ENCODE measurements around the gene KCNAB2. TPM values are rescaled to one million over a fixed set of nuclear protein-coding genes. Genes with fewer than 3 reads are reported as not detected.

KCNAB2 gene
- 4.6 TPM for polyA plus RNA-seq (2013, experiment 1 of 2; ENCODE audit: insufficient read length)
- polyA plus RNA-seq (2013, experiment 2 of 2; ENCODE audit: insufficient read length) = 4.1 TPM

DNA sequence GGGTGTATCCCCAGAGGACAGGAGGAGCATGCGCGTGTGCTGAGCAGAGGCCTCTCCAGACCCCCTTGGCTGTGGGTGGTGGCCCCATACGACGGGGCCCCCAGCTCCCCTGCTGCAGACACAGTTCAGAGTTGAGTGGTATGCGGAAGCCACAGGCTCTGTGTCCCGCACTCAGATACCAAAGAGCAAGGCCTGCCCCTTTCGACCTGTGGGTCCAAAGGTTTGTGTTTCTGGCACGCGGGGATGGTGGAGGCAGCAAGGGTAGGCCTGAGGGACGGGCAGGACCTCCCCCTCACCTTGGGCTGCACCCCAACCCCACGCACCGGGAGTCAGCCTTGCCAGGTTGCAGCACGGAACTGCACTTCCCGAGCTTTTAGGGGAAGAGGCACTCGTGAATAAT lies at the start of gene KCNAB2:
TSS of gene KCNAB2 (plus strand) at position 328 of the 400 bp plus-strand sequence. CDS start 5,649 bp downstream, outside the sequence.
- no peak for DNase-seq

DNA sequence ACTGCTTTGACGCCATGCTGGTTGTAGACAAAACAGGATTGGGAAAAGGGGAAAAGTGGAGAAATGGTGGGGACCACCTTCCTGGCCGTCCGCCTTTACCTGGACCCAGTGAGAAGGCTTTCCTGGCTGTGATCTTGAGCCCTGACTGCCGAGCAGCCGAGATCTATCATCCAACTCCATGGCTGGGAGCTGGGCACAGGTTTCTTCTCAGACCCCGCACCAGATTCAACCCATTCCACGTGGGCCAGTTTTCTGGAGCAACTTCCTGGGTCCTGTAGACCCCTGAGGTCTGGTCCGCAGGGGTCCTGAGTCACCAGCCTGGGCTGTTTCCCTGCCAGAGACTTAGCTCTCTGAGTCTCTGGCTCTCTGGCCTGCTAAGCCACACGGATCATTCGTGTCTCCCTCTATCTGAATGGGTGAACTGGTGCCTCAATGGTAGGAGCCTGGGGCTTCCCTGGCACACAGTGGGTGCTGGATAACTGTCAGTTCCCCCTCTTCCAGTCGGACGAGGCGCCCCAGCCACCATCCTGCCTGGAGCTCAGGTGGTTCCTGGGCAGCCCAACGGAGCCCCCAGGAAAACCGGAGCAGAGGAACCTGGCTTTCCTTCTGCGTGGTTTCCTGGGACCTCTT lies 48.9 kb upstream of the KCNAB2 start:
- DNase-seq = no peak

DNA sequence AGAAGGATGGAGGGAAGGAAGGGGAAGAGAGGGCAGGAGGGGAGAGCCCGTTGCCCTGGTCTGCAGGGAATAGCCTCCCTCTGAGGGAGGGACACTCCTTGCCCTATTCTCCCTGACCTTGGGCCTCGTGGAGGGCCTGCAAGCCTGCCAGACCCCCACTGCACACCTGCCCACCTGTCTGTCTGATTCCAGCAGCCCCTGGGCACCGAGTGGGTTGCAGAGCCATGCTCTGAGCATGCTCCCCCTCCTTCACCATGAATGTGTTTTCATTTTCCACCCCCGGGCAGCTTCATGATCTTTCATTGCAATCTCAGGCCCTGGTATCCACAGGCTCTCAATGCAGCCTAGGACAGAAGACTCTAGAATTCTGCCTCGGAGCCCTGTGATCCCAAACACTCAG lies 48.4 kb upstream of the KCNAB2 start:
- DNase-seq = no peak

DNA sequence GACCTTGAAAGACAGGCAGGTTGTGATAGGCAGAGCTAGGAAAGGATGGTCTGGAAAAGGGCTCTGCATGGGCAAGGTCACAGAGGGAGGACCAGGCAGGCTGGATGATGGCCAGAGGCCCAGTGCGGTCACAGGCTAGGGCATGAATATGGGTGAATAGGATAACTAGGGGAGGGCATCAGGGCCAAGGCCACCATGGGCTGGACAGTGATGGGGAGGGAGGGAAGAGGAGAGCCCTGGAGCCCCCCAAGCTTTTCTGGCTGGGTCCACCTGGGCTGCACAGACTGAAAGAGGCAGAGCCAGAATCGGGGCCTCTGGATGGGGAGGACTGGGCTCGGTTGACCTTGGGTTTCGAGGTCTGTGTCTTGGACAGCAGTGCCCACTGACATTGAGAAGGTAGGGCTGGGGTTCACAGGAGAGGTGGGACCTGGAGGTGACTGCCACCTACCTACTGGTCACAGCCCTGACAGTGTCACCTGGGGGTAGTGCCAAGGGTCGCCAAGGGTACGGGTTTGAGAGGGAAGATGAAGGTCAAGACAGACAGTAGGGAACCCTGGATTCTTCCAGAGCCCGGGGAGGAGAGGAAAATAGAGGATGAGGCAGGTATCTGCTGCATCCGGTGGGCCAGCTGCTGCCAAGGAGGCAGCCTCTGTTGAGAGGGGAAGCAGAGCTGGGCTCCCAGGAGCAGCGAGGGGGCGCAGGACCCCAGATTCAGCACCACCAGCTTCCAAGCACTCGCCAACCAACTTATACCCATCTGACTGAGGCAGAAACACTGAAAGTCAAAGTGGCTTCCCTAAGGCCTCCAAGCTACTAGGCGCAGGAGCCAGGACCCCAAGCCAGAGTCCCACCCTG lies 47.4 kb upstream of the KCNAB2 start:
- DNase-seq = no peak

DNA sequence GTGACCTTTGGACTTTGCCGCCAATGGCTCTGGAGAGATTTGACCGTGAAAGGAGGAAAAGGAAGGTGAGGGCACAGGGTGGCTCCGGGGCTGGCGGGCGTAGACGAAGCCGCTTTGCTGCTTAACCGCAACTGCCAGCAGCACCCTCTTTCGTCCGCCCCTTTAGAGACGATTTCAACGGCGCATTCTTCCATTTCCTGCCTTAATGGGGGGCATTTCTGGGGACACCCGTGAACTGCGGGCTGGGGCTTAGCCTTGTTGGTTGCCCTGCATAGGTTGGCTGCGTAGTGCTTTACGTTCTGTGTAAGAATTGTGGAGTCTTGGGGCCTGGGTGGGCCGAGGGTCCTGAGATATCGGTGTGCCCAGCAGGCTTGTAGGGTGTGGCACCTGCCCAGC lies 46.8 kb upstream of the KCNAB2 start:
- no peak for DNase-seq

DNA sequence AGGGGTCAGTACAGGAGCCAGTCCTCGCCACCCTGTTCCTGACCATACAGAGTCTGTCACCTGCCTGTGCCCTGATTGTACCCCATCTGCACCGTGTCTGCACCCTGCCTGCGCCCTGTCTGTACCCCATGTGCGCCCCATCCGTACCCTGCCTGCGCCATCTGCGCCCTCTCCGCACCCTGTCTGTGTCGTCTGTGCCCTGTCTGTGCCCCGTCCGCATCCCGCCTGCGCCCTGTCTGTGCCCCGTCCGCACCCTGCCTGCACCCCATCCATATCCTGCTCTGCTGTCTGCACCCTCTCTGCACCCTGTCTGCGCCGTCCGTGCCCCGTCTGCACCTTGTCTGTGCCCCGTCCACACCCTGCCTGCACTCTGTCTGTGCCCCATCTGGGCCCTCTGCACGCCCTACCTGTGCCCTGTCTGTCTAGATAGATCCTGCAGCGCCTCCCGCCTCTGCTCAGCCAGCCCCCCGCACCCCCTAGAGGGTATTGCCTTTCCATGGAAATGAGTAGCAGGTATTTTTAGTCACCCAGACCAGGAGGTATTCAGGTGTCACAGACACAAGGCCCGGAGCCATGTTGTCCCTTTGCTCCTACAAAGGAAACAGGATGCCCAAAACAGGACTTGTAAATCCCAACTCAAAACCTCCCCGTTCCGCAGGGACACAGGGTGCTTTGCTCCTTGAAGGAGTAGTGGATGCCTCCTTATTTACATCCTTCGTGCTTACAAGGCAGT lies 45.8 kb upstream of the KCNAB2 start:
- no peak for DNase-seq

DNA sequence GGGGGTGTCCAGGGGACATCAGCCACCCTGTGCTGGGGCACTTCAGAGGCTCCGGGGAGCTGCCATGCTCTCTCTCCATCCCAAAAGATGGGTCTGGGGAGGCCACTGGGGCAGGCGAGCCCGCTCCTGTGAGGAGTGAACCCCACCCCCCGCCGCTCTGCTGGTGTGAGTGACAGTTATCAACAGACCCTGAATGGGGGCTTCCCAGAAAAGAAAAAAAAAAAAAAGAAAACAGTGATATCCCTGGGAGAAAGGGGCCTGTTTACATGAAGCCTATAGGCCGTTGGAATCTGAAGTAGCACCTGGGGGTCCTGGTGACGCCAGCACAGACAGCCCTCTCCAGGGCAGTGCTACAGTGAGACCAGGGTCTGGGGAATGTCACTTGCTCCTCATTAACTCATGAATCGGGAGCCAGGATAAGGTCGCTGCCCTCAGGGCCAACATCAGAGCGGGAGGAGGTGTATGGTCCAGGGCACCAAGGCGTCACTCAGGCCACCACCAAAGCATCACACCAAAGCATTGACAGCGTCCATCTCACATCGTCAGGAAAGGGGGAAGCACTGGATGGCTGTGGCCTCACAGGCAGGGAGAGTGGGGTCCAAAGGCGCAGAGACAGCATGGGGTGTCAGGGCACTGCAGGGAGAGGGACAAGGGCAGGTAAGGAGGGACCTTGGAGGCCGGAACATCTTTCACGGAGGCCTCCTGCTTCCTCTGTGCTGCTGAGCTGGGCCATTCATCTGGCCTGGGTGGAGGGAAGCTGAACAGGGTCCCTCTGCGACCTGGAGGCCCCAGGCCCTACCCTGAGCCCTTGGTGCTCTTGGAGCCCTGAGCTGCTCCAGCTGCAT lies 45.0 kb upstream of the KCNAB2 start:
- no peak for DNase-seq

DNA sequence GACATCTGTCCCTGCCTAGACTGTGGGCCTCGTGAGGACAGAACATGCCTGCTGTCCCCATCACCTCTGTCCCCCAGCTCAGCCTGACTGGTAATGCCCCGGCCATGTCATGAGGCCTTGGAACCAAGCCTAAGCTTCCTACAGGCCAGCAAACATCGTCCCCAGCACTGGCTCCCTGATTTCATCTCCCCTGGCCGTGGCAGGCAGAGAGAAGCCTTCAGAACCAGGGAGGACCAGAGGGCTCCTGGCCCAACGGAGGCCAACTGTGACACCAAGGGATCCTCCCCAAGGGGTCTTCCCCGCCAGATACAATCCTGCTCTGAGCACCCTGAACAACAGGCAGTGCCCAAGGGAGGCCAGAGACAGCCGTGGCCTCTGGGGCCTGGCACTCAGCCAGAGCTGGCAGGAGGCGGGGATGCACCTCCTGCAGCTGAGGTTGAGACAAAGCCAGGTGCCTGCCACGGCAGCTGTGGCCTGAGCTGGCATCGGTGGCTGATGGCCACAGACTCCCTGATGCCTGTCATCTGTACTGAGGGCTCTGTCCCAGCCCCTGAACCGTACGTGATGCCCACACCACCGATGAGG lies 43.6 kb upstream of the KCNAB2 start:
- DNase-seq = no peak

DNA sequence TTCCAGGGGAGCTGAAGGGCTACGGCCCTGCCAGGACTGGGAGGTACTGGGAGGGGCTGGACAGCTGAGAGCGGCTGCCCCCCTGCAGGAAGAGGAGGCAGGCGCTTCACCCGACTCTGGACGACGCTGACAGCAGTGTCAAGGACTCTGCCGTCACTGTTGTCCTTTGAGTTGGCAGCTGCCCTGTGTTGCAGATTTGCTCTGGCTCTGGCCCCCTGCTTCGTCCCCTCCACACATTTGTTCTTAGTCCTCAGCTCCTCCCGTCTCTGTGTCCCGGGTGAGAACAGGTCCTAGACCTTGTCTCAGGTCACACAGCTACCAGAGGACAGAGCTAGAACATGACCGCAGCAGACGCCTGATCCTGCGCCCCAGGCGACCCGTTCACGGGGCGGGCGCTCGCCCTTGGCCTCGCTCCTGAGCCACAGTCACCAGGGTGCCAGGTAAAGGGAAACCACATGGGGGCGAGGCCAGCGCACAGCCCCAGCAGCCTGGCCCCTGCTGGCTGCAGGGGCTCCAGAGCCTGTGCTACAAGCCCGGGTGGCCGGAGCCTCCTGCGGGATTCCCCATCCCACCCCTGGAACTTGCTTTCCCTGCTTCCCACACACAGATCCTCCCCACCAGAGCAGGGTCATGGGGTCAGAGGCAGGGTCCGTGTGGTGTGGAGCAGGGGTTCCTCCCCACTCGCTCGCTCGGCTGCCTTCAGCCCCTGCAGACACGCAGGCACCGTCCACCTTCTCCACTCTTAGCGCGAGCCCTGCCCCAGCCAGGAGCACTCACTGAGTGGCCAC lies 42.8 kb upstream of the KCNAB2 start:
- no peak for DNase-seq

DNA sequence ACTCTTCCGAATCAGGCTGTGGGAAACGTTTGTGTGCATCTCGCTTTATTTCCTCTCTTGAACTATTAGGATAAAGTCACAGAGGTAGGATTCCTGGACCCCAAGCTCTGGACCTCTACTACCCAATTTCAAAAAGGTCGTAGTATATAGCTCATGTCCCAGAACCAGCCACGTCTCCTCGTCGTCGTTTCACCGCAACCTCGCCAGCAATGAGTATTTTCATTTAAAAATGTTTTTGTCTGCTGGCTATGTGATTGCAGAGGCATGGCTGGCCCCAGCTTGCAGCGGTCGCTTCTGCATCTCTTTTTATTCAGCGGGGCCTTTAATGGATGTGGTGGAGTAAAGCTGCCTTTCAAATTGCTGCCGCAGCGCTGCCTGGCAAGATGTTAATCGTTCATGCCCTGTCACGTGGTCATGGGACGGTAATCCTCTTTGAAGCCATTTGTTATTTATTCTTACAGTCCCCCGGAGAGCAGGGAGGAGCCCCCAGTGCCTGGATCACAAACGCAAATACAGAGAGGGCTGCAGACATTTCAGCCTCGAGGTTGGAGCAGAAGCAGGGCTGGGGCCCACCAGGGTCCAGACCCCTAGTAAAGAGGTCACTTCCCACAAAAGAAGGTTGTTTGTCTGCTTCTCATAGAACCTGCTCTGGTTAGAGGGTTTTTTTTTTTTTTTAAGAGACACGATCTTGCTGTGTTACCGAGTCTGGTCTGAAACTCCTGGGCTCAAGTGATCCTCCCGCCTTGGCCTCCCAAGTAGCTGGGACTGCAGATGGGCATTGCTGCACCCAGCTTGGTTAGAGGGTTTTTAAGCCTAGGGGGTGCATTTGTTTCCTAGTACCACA lies 41.9 kb upstream of the KCNAB2 start:
- peak; percentile 12 for DNase-seq

DNA sequence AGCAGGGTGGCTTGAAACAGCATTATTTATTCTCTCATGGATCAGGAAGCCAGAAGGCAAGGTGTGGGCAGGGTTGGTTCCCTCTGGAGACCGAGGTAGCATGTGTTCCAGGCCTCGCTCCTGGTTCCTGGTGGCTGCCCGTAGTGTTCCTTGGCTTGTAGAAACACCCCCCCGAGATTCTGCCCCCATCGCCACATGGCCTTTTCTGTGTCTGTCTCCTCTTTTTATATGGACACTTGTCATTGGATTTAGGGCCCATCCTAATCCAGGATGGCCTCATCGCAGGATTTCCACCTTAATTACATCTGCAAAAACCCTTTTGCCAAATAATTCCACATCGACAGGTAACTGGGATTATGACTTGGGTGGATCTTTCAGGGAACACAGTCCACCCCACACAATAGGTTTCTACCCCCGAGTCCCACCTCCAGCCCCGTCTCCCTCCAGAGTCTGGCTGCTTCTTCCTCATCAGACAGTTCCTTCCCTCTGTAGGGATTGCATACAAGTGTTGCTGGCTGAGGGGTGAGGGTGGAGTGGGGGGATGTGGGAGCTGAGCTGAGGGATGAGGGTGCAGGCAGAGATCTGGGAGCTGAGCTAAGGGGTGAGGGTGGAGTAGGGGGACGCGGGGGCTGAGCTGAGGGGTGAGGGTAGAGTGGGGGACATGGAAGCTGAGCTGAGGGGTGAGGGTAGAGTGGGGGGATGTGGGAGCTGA lies 41.1 kb upstream of the KCNAB2 start:
- no peak for DNase-seq

DNA sequence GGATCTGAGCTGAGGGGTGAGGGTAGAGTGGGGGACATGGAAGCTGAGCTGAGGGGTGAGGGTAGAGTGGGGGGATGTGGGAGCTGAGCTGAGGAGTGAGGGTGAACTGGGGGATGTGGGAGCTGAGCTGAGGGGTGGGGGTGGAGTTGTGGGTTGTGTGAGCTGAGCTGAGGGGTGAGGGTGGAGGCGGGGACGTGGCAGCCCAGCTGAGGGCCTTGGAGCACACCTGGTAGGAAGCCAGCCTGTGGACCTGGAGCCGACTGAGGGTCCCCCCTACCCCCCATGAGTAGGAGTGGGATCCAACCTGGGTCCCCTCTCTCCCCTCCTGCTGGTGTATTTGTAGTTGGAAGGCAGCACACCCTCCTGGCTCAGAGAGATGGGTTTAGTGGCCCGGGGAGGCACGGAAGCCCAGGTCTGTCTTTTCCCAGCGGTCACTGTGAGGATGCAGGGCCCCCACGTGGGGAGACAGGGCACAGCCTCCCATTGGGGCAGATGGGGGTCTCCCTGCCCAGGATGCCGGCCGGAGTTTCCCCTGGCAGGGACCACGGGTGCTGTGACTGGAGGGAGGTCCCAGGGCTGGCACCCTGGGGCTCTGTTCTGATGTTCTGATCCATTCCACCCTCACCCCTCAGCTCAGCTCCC lies 40.3 kb upstream of the KCNAB2 start:
- DNase-seq = no peak

DNA sequence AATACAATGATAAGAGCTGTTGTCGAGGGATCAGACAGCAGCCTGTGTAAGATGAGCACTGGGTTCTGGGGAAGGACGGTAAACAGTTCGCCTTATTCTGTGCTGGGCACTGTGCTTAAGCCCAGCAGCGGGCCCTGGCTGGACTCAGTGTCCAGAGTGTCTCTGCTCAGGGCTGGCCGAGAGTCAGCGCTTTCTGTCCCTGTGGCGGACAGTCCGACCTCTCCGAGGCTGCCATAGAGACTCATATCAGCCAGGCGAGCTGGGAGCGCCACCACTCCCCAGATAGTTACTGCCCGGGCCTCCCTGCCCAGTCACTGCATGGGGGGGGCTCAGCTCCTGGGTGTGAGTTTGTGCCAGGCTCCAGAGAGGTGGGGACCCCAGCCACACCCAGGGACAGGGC lies 38.8 kb upstream of the KCNAB2 start:
- DNase-seq = no peak

DNA sequence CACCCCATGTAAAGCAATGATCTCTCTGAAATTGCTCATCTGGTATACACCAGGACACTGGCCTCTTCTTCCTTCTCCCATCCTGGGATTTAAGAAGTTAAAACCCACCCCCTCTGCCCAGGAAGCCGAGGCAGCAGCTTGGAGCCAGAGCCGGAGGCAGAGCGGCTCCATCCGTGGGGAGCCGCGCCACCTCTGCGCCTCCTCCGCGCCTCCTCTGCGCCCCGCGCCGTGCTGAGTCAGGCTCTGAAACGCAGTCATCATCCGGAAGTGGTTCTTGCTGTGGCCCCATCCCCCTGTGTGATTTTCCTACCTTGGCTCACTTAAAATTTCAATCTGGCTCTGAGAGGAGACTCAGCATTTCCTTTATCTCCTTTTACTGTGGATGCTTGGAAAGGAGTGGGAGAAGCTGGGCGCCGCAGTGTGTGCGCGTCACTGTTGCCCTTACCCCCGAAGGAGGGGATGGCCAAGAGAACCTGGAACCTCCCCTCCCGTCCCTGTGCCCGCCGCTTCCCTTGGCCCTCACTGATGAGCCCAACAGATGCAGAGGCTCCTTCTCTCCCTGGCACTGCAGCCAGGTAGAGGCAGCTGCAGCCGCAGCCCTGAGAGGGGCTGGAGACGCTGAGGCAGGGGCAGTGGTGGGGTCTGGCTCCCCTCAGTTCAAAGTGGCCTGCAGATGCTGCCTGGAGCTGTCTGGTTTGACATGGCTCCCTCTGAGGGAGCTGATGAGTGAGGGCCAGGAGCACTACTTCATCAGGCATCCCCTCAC lies 38.2 kb upstream of the KCNAB2 start:
- DNase-seq = peak; percentile 55

DNA sequence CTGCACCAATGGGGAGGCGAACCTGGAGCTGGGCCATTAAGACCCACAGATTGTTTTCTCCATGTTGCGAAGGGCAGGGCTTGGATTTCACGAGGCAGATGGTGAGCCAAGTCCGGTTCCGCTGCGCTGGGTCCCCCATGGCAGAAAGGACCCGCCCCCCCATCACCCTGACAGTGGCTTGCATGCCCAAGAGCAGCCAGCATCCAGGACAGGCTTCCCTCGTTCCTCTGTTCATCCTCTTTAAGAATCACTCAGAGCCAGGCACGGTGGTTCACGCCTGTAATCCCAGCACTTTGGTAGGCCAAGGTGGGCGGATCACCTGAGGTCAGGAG lies 37.6 kb upstream of the KCNAB2 start:
- no peak for DNase-seq

DNA sequence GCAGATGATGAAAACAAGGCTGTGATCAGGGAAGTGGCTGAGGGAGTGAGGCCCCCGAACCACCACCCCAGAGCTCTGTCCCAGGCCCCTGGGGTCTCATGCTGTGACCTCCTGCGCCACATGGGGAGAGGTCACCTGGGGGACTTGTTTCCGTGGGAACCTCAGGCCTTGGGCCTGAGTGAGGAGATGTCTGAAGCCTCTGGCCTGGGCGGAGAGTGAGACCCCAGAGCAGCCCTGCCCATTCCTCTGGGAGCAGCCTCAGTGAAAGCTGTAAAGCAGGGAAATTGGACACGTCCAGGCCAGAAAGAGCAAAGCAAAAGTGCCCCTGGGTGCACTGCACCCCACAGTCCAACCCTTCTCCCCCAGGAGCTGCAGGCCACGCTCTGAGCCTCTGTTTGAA lies 37.0 kb upstream of the KCNAB2 start:
- no peak for DNase-seq

DNA sequence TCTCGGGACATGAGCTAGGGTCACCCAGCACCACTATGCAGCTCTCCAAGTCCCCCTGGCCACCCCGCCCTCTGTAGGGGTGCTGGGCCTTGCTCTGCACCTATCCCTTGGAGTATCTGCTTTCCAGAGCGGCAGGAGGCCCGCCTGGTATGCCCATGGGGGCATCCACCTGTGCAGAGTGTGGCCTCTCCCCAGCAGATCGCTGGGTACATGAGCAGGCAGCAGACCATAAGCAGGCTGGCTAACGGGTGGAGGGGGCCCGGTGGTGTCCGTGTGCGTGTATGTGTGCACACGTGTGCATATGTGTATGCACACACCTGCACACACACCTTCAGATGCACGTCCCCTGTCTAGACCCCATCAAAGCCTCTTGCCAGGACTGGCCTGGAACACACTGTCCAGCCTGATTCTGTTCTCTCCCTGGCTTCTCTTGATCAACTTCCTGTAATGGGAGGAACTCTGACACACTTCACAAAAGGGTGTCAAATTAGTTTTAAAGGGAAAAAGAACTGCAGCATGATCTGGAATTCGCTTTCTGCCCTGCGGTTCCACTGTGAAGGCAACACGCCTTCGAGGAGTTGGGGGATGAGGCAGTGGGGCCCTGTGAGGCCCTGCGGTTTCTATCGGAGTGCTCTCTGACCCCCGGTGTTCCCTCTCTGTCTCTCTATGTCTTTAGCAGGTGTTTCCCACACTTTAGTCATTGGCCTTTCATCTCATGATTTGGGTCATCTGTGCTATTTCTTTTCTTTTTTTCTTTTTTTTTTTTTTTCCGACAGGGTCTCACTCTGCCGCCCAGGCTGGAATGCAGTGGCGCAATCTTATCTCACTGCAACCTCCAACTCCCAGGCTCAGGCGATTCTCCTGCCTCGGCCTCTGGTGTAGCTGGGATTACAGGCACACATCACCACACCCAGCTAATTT lies 36.3 kb upstream of the KCNAB2 start:
- DNase-seq = no peak

Data from fibroblast of skin of scalp (primary cell).